ENCODE data around the gene GSE1.

The GSE1 gene

GRCh38 chr16:85659805-85660511, 46.8 kb downstream of the GSE1 start:
- H3K9me3 ChIP-seq (ENCODE audit: control insufficient read depth in 1 of 2, low read length in 2 of 2) = no peaks in the 10 kb centered on the region
- H3K9ac ChIP-seq (ENCODE audit: low read depth in 1 of 2, low read length in 2 of 2) = no peak overlapping the region
- H3K36me3 ChIP-seq (ENCODE audit: control insufficient read depth in 1 of 2, insufficient read depth in 2 of 2, low read length in 2 of 2) = peaks cover 69 to 93% of the 10 kb centered on the region in 2 donors
- no peak overlapping the region for H3K4me3 ChIP-seq (ENCODE audit: low read depth in 1 of 2, low read length in 2 of 2)
- no peak overlapping the region for H3K27ac ChIP-seq (ENCODE audit: low read depth, low read length)
- H3K4me1 ChIP-seq (ENCODE audit: control insufficient read depth in 1 of 2, insufficient read depth in 2 of 2, low read length in 2 of 2) = peaks cover 0 to 13% of the 10 kb centered on the region in 2 donors
- H3K27me3 ChIP-seq (ENCODE audit: control insufficient read depth in 1 of 2, insufficient read depth in 2 of 2, low read length in 2 of 2) = no peaks in the 10 kb centered on the region

- Histone ChIP-seq H3K4me1 (ENCODE audit: control insufficient read depth in 1 of 2, insufficient read depth in 2 of 2, low read length in 2 of 2) (peaks cover 0 to 13% of the 10 kb centered on the region in 2 donors), H3K27ac (ENCODE audit: low read depth, low read length) (no peak overlapping the region), H3K9me3 (ENCODE audit: control insufficient read depth in 1 of 2, low read length in 2 of 2) (no peaks in the 10 kb centered on the region), H3K36me3 (ENCODE audit: control insufficient read depth in 1 of 2, insufficient read depth in 2 of 2, low read length in 2 of 2) (peaks cover 69 to 93% of the 10 kb centered on the region in 2 donors), H3K4me3 (ENCODE audit: low read depth in 1 of 2, low read length in 2 of 2) (no peak overlapping the region), H3K27me3 (ENCODE audit: control insufficient read depth in 1 of 2, insufficient read depth in 2 of 2, low read length in 2 of 2) (no peaks in the 10 kb centered on the region), H3K9ac (ENCODE audit: low read depth in 1 of 2, low read length in 2 of 2) (no peak overlapping the region)
These were observed 48.0 kb downstream of the GSE1 start for GRCh38 chr16:85660843-85661739.

- no peaks in the 10 kb centered on the region for H3K9me3 ChIP-seq (ENCODE audit: control insufficient read depth in 1 of 2, low read length in 2 of 2)
- no peak overlapping the region for H3K4me3 ChIP-seq (ENCODE audit: low read depth in 1 of 2, low read length in 2 of 2)
- H3K4me1 ChIP-seq (ENCODE audit: control insufficient read depth in 1 of 2, insufficient read depth in 2 of 2, low read length in 2 of 2) = peaks cover 0 to 13% of the 10 kb centered on the region in 2 donors
- H3K27me3 ChIP-seq (ENCODE audit: control insufficient read depth in 1 of 2, insufficient read depth in 2 of 2, low read length in 2 of 2) = no peaks in the 10 kb centered on the region
- no peak overlapping the region for H3K9ac ChIP-seq (ENCODE audit: low read depth in 1 of 2, low read length in 2 of 2)
- H3K27ac ChIP-seq (ENCODE audit: low read depth, low read length) = no peak overlapping the region
- peaks cover 70 to 95% of the 10 kb centered on the region in 2 donors for H3K36me3 ChIP-seq (ENCODE audit: control insufficient read depth in 1 of 2, insufficient read depth in 2 of 2, low read length in 2 of 2)
These were observed 48.8 kb downstream of the GSE1 start for GRCh38 chr16:85661740-85662481.

GRCh38 chr16:85662482-85662812, 49.3 kb downstream of the GSE1 start:
- Histone ChIP-seq H3K27ac (ENCODE audit: low read depth, low read length) (no peak overlapping the region), H3K4me1 (ENCODE audit: control insufficient read depth in 1 of 2, insufficient read depth in 2 of 2, low read length in 2 of 2) (peaks cover 0 to 13% of the 10 kb centered on the region in 2 donors), H3K27me3 (ENCODE audit: control insufficient read depth in 1 of 2, insufficient read depth in 2 of 2, low read length in 2 of 2) (no peaks in the 10 kb centered on the region), H3K4me3 (ENCODE audit: low read depth in 1 of 2, low read length in 2 of 2) (no peak overlapping the region), H3K9me3 (ENCODE audit: control insufficient read depth in 1 of 2, low read length in 2 of 2) (no peaks in the 10 kb centered on the region), H3K9ac (ENCODE audit: low read depth in 1 of 2, low read length in 2 of 2) (no peak overlapping the region), H3K36me3 (ENCODE audit: control insufficient read depth in 1 of 2, insufficient read depth in 2 of 2, low read length in 2 of 2) (peaks cover 73 to 95% of the 10 kb centered on the region in 2 donors)

GRCh38 chr16:85662976-85663830, 50.1 kb downstream of the GSE1 start:
- Histone ChIP-seq H3K36me3 (ENCODE audit: control insufficient read depth in 1 of 2, insufficient read depth in 2 of 2, low read length in 2 of 2) (peaks cover 69 to 94% of the 10 kb centered on the region in 2 donors), H3K4me1 (ENCODE audit: control insufficient read depth in 1 of 2, insufficient read depth in 2 of 2, low read length in 2 of 2) (peaks cover 0 to 13% of the 10 kb centered on the region in 2 donors), H3K9ac (ENCODE audit: low read depth in 1 of 2, low read length in 2 of 2) (no peak overlapping the region), H3K27me3 (ENCODE audit: control insufficient read depth in 1 of 2, insufficient read depth in 2 of 2, low read length in 2 of 2) (no peaks in the 10 kb centered on the region), H3K27ac (ENCODE audit: low read depth, low read length) (no peak overlapping the region), H3K9me3 (ENCODE audit: control insufficient read depth in 1 of 2, low read length in 2 of 2) (no peaks in the 10 kb centered on the region), H3K4me3 (ENCODE audit: low read depth in 1 of 2, low read length in 2 of 2) (no peak overlapping the region)

- Histone ChIP-seq H3K27ac (ENCODE audit: low read depth, low read length) (no peak overlapping the region), H3K4me3 (ENCODE audit: low read depth in 1 of 2, low read length in 2 of 2) (no peak overlapping the region), H3K36me3 (ENCODE audit: control insufficient read depth in 1 of 2, insufficient read depth in 2 of 2, low read length in 2 of 2) (peaks cover 68 to 94% of the 10 kb centered on the region in 2 donors)
These were observed 50.8 kb downstream of the GSE1 start for GRCh38 chr16:85663891-85664321.

GRCh38 chr16:85664580-85665372, 51.7 kb downstream of the GSE1 start:
- Histone ChIP-seq H3K36me3 (ENCODE audit: control insufficient read depth in 1 of 2, insufficient read depth in 2 of 2, low read length in 2 of 2) (peaks cover 68 to 92% of the 10 kb centered on the region in 2 donors), H3K9ac (ENCODE audit: low read depth in 1 of 2, low read length in 2 of 2) (no peak overlapping the region), H3K4me3 (ENCODE audit: low read depth in 1 of 2, low read length in 2 of 2) (no peak overlapping the region), H3K27ac (ENCODE audit: low read depth, low read length) (no peak overlapping the region), H3K9me3 (ENCODE audit: control insufficient read depth in 1 of 2, low read length in 2 of 2) (no peaks in the 10 kb centered on the region), H3K27me3 (ENCODE audit: control insufficient read depth in 1 of 2, insufficient read depth in 2 of 2, low read length in 2 of 2) (no peaks in the 10 kb centered on the region), H3K4me1 (ENCODE audit: control insufficient read depth in 1 of 2, insufficient read depth in 2 of 2, low read length in 2 of 2) (peaks cover 0 to 11% of the 10 kb centered on the region in 2 donors)

More at GRCh38 chr16:85663891-85664321, 50.8 kb downstream of the GSE1 start:
- Histone ChIP-seq H3K9ac (ENCODE audit: low read depth in 1 of 2, low read length in 2 of 2) (no peak overlapping the region), H3K27me3 (ENCODE audit: control insufficient read depth in 1 of 2, insufficient read depth in 2 of 2, low read length in 2 of 2) (no peaks in the 10 kb centered on the region), H3K4me1 (ENCODE audit: control insufficient read depth in 1 of 2, insufficient read depth in 2 of 2, low read length in 2 of 2) (peaks cover 0 to 13% of the 10 kb centered on the region in 2 donors), H3K9me3 (ENCODE audit: control insufficient read depth in 1 of 2, low read length in 2 of 2) (no peaks in the 10 kb centered on the region)

GRCh38 chr16:85665373-85665740, 52.2 kb downstream of the GSE1 start:
- peaks cover 70 to 93% of the 10 kb centered on the region in 2 donors for H3K36me3 ChIP-seq (ENCODE audit: control insufficient read depth in 1 of 2, insufficient read depth in 2 of 2, low read length in 2 of 2)
- H3K27ac ChIP-seq (ENCODE audit: low read depth, low read length) = no peak overlapping the region
- H3K27me3 ChIP-seq (ENCODE audit: control insufficient read depth in 1 of 2, insufficient read depth in 2 of 2, low read length in 2 of 2) = no peaks in the 10 kb centered on the region
- no peaks in the 10 kb centered on the region for H3K9me3 ChIP-seq (ENCODE audit: control insufficient read depth in 1 of 2, low read length in 2 of 2)
- peaks cover 0 to 8% of the 10 kb centered on the region in 2 donors for H3K4me1 ChIP-seq (ENCODE audit: control insufficient read depth in 1 of 2, insufficient read depth in 2 of 2, low read length in 2 of 2)
- H3K4me3 ChIP-seq (ENCODE audit: low read depth in 1 of 2, low read length in 2 of 2) = no peak overlapping the region
- no peak overlapping the region for H3K9ac ChIP-seq (ENCODE audit: low read depth in 1 of 2, low read length in 2 of 2)

GRCh38 chr16:85665929-85666328, 52.8 kb downstream of the GSE1 start:
- no peak overlapping the region for H3K4me3 ChIP-seq (ENCODE audit: low read depth in 1 of 2, low read length in 2 of 2)
- no peak overlapping the region for H3K27ac ChIP-seq (ENCODE audit: low read depth, low read length)
- H3K27me3 ChIP-seq (ENCODE audit: control insufficient read depth in 1 of 2, insufficient read depth in 2 of 2, low read length in 2 of 2) = no peaks in the 10 kb centered on the region
- peaks cover 70 to 97% of the 10 kb centered on the region in 2 donors for H3K36me3 ChIP-seq (ENCODE audit: control insufficient read depth in 1 of 2, insufficient read depth in 2 of 2, low read length in 2 of 2)
- H3K4me1 ChIP-seq (ENCODE audit: control insufficient read depth in 1 of 2, insufficient read depth in 2 of 2, low read length in 2 of 2) = peaks cover 0 to 8% of the 10 kb centered on the region in 2 donors
- no peak overlapping the region for H3K9ac ChIP-seq (ENCODE audit: low read depth in 1 of 2, low read length in 2 of 2)
- no peaks in the 10 kb centered on the region for H3K9me3 ChIP-seq (ENCODE audit: control insufficient read depth in 1 of 2, low read length in 2 of 2)

All from duodenal mucosa (tissue), 2 donors.